SK-N-SH (cell line): Measurements from ENCODE around the gene PEX14. TPM values are rescaled to one million over a fixed set of nuclear protein-coding genes. Genes with fewer than 3 reads are reported as not detected.

Experiments used
- CTCF ChIA-PET: fragments of 300-600, 350-600 bp; formaldehyde crosslinking; extraction: SDS; loops from one replicate; lab custom pipeline; 2021; lab: Yijun Ruan, JAX
- POLR2A ChIA-PET: fragments of 350-600 bp; sonication (Branson Sonifier 250); formaldehyde crosslinking; extraction: SDS; loops from one replicate; lab custom pipeline; 2020; ENCODE audit warnings: antibody characterized with exemption, inconsistent platforms; lab: Yijun Ruan, JAX
- DNase-seq: peaks from one replicate; pipeline ENCODE4 v3.0.0; 2012
- H2AFZ ChIP-seq: fragments of 200-600 bp; sonication (generic); 2 replicates; pipeline ENCODE4 v1.8.1; 2016; ENCODE audit warnings: antibody characterized with exemption, mild to moderate bottlenecking, low read depth
- H3F3A ChIP-seq: fragments of 200-600 bp; sonication (generic); replicated peaks from 2 replicates; pipeline ENCODE3; 2016; ENCODE audit warnings: antibody characterized with exemption, mild to moderate bottlenecking; ENCODE audit not compliant: insufficient read depth
- H3K27ac ChIP-seq, 2 experiments: fragments of 200-500 bp in 1 of 2; fragments of 200-600 bp in 1 of 2; sonication (Bioruptor generic) in 1 of 2; sonication (generic), shearing (Covaris generic) in 1 of 2; 2 replicates each; pipeline versions ENCODE4 v1.5.1 to v1.6.1; 2014 to 2016; ENCODE audit warnings: low read depth in 2 of 2, inconsistent platforms in 1 of 2, low read length in 1 of 2, mild to moderate bottlenecking in 1 of 2, mixed read lengths in 1 of 2
- H3K27me3 ChIP-seq: fragments of 200-600 bp; sonication (generic), shearing (Covaris generic); 2 replicates; pipeline ENCODE4 v1.6.1; 2016; ENCODE audit warnings: mixed run types; ENCODE audit not compliant: insufficient read depth
- H3K36me3 ChIP-seq, 2 experiments: fragments of 200-500 bp in 1 of 2; fragments of 200-600 bp in 1 of 2; sonication (Bioruptor generic) in 1 of 2; sonication (generic) in 1 of 2; replicated peaks in 1 of 2; 2 replicates each; pipeline versions ENCODE3 to v1.5.1; 2014 to 2016; ENCODE audit warnings: low read length in 1 of 2, mild to moderate bottlenecking in 1 of 2; ENCODE audit not compliant: insufficient read depth in 2 of 2, control insufficient read depth in 1 of 2
- H3K4me1 ChIP-seq, 2 experiments: fragments of 200-500 bp in 1 of 2; fragments of 200-600 bp in 1 of 2; sonication (Bioruptor generic) in 1 of 2; sonication (generic), shearing (Covaris generic) in 1 of 2; 2 replicates each; pipeline versions ENCODE4 v1.5.1 to v1.6.1; 2014 to 2016; ENCODE audit warnings: low read depth in 1 of 2, low read length in 1 of 2, mixed run types in 1 of 2; ENCODE audit not compliant: insufficient read depth in 2 of 2, control insufficient read depth in 1 of 2
- H3K4me2 ChIP-seq: fragments of 200-600 bp; sonication (generic), shearing (Covaris generic); 2 replicates; pipeline ENCODE4 v1.6.1; 2017; ENCODE audit warnings: mixed run types
- H3K4me3 ChIP-seq, 2 experiments: fragments of 200-500 bp in 1 of 2; fragments of 200-600 bp in 1 of 2; sonication (Bioruptor generic) in 1 of 2; sonication (generic), shearing (Covaris generic) in 1 of 2; 2 replicates each; pipeline versions ENCODE4 v1.5.1 to v1.8.1; 2014 to 2016; ENCODE audit warnings: low read depth in 2 of 2, inconsistent platforms in 1 of 2, low read length in 1 of 2, mild to moderate bottlenecking in 1 of 2, mixed read lengths in 1 of 2, moderate library complexity in 1 of 2
- H3K79me2 ChIP-seq: fragments of 200-600 bp; sonication (generic); 2 replicates; pipeline ENCODE4 v1.8.1; 2017; ENCODE audit warnings: mild to moderate bottlenecking; ENCODE audit not compliant: insufficient read depth
- H3K9ac ChIP-seq: fragments of 200-600 bp; sonication (generic); 2 replicates; pipeline ENCODE4 v1.6.1; 2017; ENCODE audit warnings: mixed run types
- H3K9me2 ChIP-seq: fragments of 200-600 bp; sonication (generic); 2 replicates; pipeline ENCODE4 v1.6.1; 2017; ENCODE audit warnings: mixed run types
- H3K9me3 ChIP-seq: fragments of 200-600 bp; sonication (generic); 2 replicates; pipeline ENCODE4 v1.6.1; 2017; ENCODE audit warnings: mixed run types, mild to moderate bottlenecking, moderate library complexity
- H4K20me1 ChIP-seq: fragments of 200-600 bp; sonication (generic); 2 replicates; pipeline ENCODE4 v1.6.1; 2017; ENCODE audit warnings: mild to moderate bottlenecking, mixed run types; ENCODE audit not compliant: insufficient read depth
- CHD2 ChIP-seq: fragments of 150-350 bp; IDR thresholded peaks from 2 replicates; pipeline ENCODE4 v1.6.1; 2018; ENCODE audit warnings: low read length; ENCODE audit not compliant: partially characterized antibody
- CTCF ChIP-seq: fragments of 200-600 bp; sonication (generic); IDR thresholded peaks from 2 replicates; pipeline ENCODE4 v1.6.1; 2017; ENCODE audit warnings: antibody characterized with exemption, mild to moderate bottlenecking, moderate library complexity
- ELF1 ChIP-seq: IDR thresholded peaks from 2 replicates; pipeline ENCODE4 v1.4.0; 2012
- GATA2 ChIP-seq: sonication (generic); formaldehyde crosslinking; IDR thresholded peaks from 2 replicates; pipeline ENCODE4 v1.5.0; 2020; ENCODE audit warnings: mild to moderate bottlenecking, missing genetic modification reagents
- IRF3 ChIP-seq: fragments of 150-350 bp; IDR thresholded peaks from 2 replicates; pipeline ENCODE4 v1.6.1; 2016; ENCODE audit warnings: mild to moderate bottlenecking, low read depth, low read length
- JUND ChIP-seq: IDR thresholded peaks from 2 replicates; pipeline ENCODE4 v1.4.0; 2012
- MEF2A ChIP-seq: IDR thresholded peaks from 2 replicates; pipeline ENCODE4 v1.4.0; 2012; ENCODE audit warnings: low read depth, borderline replicate concordance
- MXI1 ChIP-seq: IDR thresholded peaks from 2 replicates; pipeline ENCODE4 v1.6.1; 2012; ENCODE audit warnings: mild to moderate bottlenecking, low read depth, low read length, improper control_type of control experiment
- POLR2AphosphoS5 ChIP-seq: IDR thresholded peaks from 2 replicates; pipeline ENCODE4 v1.6.1; 2012; ENCODE audit warnings: low read depth, low read length
- RAD21 ChIP-seq: IDR thresholded peaks from 2 replicates; pipeline ENCODE4 v1.6.1; 2012; ENCODE audit warnings: mild to moderate bottlenecking, low read length
- RCOR1 ChIP-seq: fragments of 150-350 bp; IDR thresholded peaks from 2 replicates; pipeline ENCODE4 v1.6.1; 2017; ENCODE audit warnings: antibody characterized with exemption, low read length
- REST ChIP-seq: IDR thresholded peaks from 2 replicates; pipeline ENCODE4 v1.6.1; 2012; ENCODE audit warnings: mild to moderate bottlenecking, low read depth, low read length, moderate library complexity
- RXRA ChIP-seq: IDR thresholded peaks from 2 replicates; pipeline ENCODE4 v1.4.0; 2012; ENCODE audit warnings: low read depth, mild to moderate bottlenecking, borderline replicate concordance
- SMC3 ChIP-seq: IDR thresholded peaks from 2 replicates; pipeline ENCODE4 v1.6.1; 2012; ENCODE audit warnings: low read depth, low read length, improper control_type of control experiment
- TAF1 ChIP-seq: IDR thresholded peaks from 2 replicates; pipeline ENCODE4 v1.6.1; 2012; ENCODE audit warnings: low read depth, mild to moderate bottlenecking, low read length, moderate library complexity, borderline replicate concordance
- TEAD4 ChIP-seq: IDR thresholded peaks from 2 replicates; pipeline ENCODE4 v1.4.0; 2012; ENCODE audit warnings: mild to moderate bottlenecking, borderline replicate concordance; ENCODE audit not compliant: insufficient read depth
- USF1 ChIP-seq: IDR thresholded peaks from 2 replicates; pipeline ENCODE4 v1.4.0; 2012; ENCODE audit warnings: low read depth, borderline replicate concordance
- WGBS: methylation state at CpG from one replicate; pipeline ENCODE4 v1.1.6; 2017; ENCODE audit warnings: low lambda C conversion rate; 5-methylcytosine and 5-hydroxymethylcytosine counted together
- polyA plus RNA-seq, 3 experiments: library from polyadenylated mRNA; depleted of rRNA; stranded (reverse); fragments of >200 nt; gene quantifications; 2 replicates each; pipeline ENCODE4 v1.2.3, GENCODE V29; 2012

PEX14 gene
- polyA plus RNA-seq, 1 of the 3 experiments (the other 2 are of a cell fraction), result 36.2 TPM

GRCh38 chr1:10672343-10673050, 197.7 kb downstream of the PEX14 start:
- H3K9me3 ChIP-seq, result no peaks in the 10 kb centered on the region
- peaks cover 0 to 50% of the 10 kb centered on the region in 2 experiments; a peak in 1 of 4 replicates for H3K4me1 ChIP-seq
- no peak overlapping the region for H3K27ac ChIP-seq
- peak; percentile 83 for DNase-seq
- H3K4me3 ChIP-seq, result no peak overlapping the region
- no peaks in the 10 kb centered on the region for H3K27me3 ChIP-seq
- H3K9ac ChIP-seq, result no peak overlapping the region
- no peaks in the 10 kb centered on the region for H3K36me3 ChIP-seq
- no peaks in the 10 kb centered on the region for H3K9me2 ChIP-seq
- no peaks in the 10 kb centered on the region for H4K20me1 ChIP-seq
- ChIA-PET POLR2A (no interaction called here), CTCF (interaction anchor here (1.2 to 1.7 kb wide), 2 partner anchors 195 to 242 kb away, joined by 4 to 7 read pairs; no protein-coding TSS in a partner anchor)
- TF ChIP-seq IRF3, result no peak
- no peak for TF ChIP-seq TAF1
- no peak for TF ChIP-seq ELF1
- H3K79me2 ChIP-seq, result no peaks in the 10 kb centered on the region
- H2AFZ ChIP-seq, result no peak overlapping the region
- H3F3A ChIP-seq, result no peaks in the 10 kb centered on the region
- H3K4me2 ChIP-seq, result no peak overlapping the region
- 75% methylated on average over 35 of the region's 35 CpGs for whole genome bisulfite sequencing

- no peak for TF ChIP-seq CTCF
- TF ChIP-seq TEAD4, result no peak
- TF ChIP-seq MXI1, result no peak
- no peak for TF ChIP-seq RXRA
- TF ChIP-seq TAF1, result no peak
- no peak for TF ChIP-seq MEF2A
- no peak for TF ChIP-seq CHD2
- TF ChIP-seq USF1, result no peak
- TF ChIP-seq REST, result no peak
- TF ChIP-seq RCOR1, result no peak
- no peak for TF ChIP-seq RAD21
- no peak for TF ChIP-seq POLR2AphosphoS5
- TF ChIP-seq JUND, result no peak
- no peak for TF ChIP-seq IRF3
- TF ChIP-seq GATA2 (CRISPR knock-in tag), result no peak
- TF ChIP-seq SMC3, result no peak
- Histone ChIP-seq H3K27me3 (no peaks in the 10 kb centered on the region), H3K9me3 (no peaks in the 10 kb centered on the region), H3K79me2 (no peaks in the 10 kb centered on the region), H4K20me1 (no peaks in the 10 kb centered on the region), H3K4me2 (no peak overlapping the region), H3K4me1 (peaks cover 0 to 50% of the 10 kb centered on the region in 2 experiments; a peak in 1 of 4 replicates), H3K9me2 (no peaks in the 10 kb centered on the region), H2AFZ (no peak overlapping the region), H3K36me3 (no peaks in the 10 kb centered on the region), H3K27ac (no peak overlapping the region), H3K9ac (no peak overlapping the region), H3F3A (no peaks in the 10 kb centered on the region), H3K4me3 (no peak overlapping the region)
- DNase-seq, result no peak
- 90% methylated on average over 19 of the region's 19 CpGs for WGBS
- ChIA-PET CTCF (interaction anchor here (1.2 kb wide), 1 partner anchor 242 kb away, joined by 4 read pairs; no protein-coding TSS in a partner anchor), POLR2A (no interaction called here)
Observed at GRCh38 chr1:10673109-10673711, 198.5 kb downstream of the PEX14 start.
